MM.1S (cell line): ENCODE measurements around the gene NSMF.

Experiments used
- CTCF ChIP-seq: fragments of 300-600 bp; sonication (generic); IDR thresholded peaks from 2 replicates; pipeline ENCODE4 v1.5.1; 2016; ENCODE audit warnings: antibody characterized with exemption, low read length, mixed read lengths
- EZH2 ChIP-seq: fragments of 300-600 bp; sonication (generic); optimal IDR thresholded peaks from 2 replicates; pipeline ENCODE3; 2017; ENCODE audit warnings: low read depth, mild to moderate bottlenecking, antibody characterized with exemption, low read length, mixed read lengths
- EZH2phosphoT487 ChIP-seq: fragments of 300-600 bp; sonication (generic); IDR thresholded peaks from 2 replicates; pipeline ENCODE4 v1.6.1; 2018; ENCODE audit warnings: antibody characterized with exemption, low read length

- no peak for TF ChIP-seq CTCF
- no peak for TF ChIP-seq EZH2
- no peak for TF ChIP-seq EZH2phosphoT487
These were observed 48.3 kb downstream of the NSMF start for GRCh38 chr9:137410891-137411249.
